ENCODE data around the gene NEK6. TPM values are rescaled to one million over a fixed set of nuclear protein-coding genes. Genes with fewer than 3 reads are reported as not detected.

NEK6 gene
- total and polyA plus RNA-seq, 9 of the 15 experiments (the other 6 are each of a cell fraction or from before 2014, with no cell fraction given), result 3.1 to 19.0 (median 8.4) TPM

DNA sequence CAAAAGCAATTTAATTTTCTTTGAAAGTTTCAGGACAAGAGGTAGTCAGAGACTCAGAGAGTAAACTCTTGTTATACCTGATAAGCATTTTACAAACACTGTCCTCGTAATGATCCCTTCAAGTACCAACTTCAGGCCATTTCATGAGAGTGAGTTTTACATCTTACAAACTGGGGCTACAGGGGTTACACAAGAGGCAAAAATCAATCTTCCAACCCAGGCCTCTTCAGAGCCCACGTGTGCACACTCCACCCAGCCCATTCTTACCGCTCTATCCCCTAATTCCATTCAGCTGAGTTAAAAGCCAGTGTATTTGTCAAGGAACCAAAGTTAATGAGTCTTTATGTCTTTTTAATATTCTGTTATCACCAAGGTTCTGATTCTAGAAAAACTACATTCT is 110.9 kb downstream of the NEK6 start:
- H2AFZ ChIP-seq (ENCODE audit: low read depth, low read length), result no peak overlapping the region
- peaks cover 32% of the 10 kb centered on the region for H4K20me1 ChIP-seq (replicated peaks; ENCODE audit: control insufficient read depth, insufficient read depth, low read length)
- no peaks in the 10 kb centered on the region for H3K9me3 ChIP-seq (replicated peaks; ENCODE audit: control insufficient read depth, insufficient read depth, low read depth, low read length)
- H3K4me3 ChIP-seq, result no peak overlapping the region
- FAIRE-seq, result no peak
- peaks cover 35% of the 10 kb centered on the region; the same call in 2 of the 3 replicates for H3K36me3 ChIP-seq (ENCODE audit: control insufficient read depth, insufficient read depth, low read length)
- WGBS (ENCODE audit: insufficient coverage, low coverage, missing lambda C conversion rate), result 51% methylated on average over 3 of the region's 3 CpGs
- POLR2A ChIA-PET, result no interaction called here
- ATAC-seq, result peak; percentile 35; the same call in 2 of the 3 replicates
- DNase-seq (ENCODE audit: extremely low read depth in 1 of 4, low spot score in 3 of 4), result no peak
- H3K9ac ChIP-seq (ENCODE audit: insufficient read depth in 1 of 2, low read depth in 2 of 2, low read length in 2 of 2), result no peak overlapping the region
- no peak overlapping the region for H3K4me2 ChIP-seq (ENCODE audit: insufficient read depth, low read length)
- H3K27ac ChIP-seq (ENCODE audit: extremely low read depth, low read depth, low read length), result no peak overlapping the region
- peaks cover 97% of the 10 kb centered on the region for H3K79me2 ChIP-seq (ENCODE audit: control insufficient read depth, insufficient read depth, low read length)
- CTCF ChIA-PET (ENCODE audit: low intra/inter-chr PET ratio), result no interaction called here
- intact Hi-C loops (cut with micrococcal nuclease), result no loop called here
- H3K9me1 ChIP-seq (ENCODE audit: control insufficient read depth, insufficient read depth, low read length), result peaks cover 4% of the 10 kb centered on the region
- TF ChIP-seq JUND (IDR thresholded peaks at IDR 0.05; ENCODE audit: borderline replicate concordance, low read depth, low read length) (no peak), JUND (tag; IDR thresholded peaks at IDR 0.05; ENCODE audit: borderline replicate concordance, low read depth, low read length) (no peak), ZNF668 (CRISPR knock-in tag; IDR thresholded peaks at IDR 0.05) (no peak), ZBTB9 (CRISPR knock-in tag; IDR thresholded peaks at IDR 0.05) (no peak), MBD2 (IDR thresholded peaks at IDR 0.05; ENCODE audit: borderline replicate concordance, low read depth) (no peak)
- BruUV-seq (replicated peaks), result no TSS peak
- peaks cover 0 to 25% of the 10 kb centered on the region in 2 experiments; a peak in 4 of 5 replicates for H3K4me1 ChIP-seq (replicated peaks in 1 of 2; ENCODE audit: control insufficient read depth in 2 of 2, insufficient read depth in 2 of 2, low read length in 2 of 2)
- H3K27me3 ChIP-seq (ENCODE audit: control insufficient read depth in 2 of 2, insufficient read depth in 2 of 2, low read length in 2 of 2), result no peaks in the 10 kb centered on the region
- in situ Hi-C loops (cut with MboI), result no loop called here

Measured in K562 (cell line).